Measurements from ENCODE around the gene ARSA. TPM values are rescaled to one million over a fixed set of nuclear protein-coding genes. Genes with fewer than 3 reads are reported as not detected.

ARSA gene
- total RNA-seq, 1 experiment from 2014 or later, result 16.6 TPM

- no peaks in the 10 kb centered on the region for H3K4me1 ChIP-seq (replicated peaks; ENCODE audit: insufficient read depth)
- H3K4me3 ChIP-seq, result no peak overlapping the region
- H3K27me3 ChIP-seq (ENCODE audit: insufficient read depth, low read depth), result no peaks in the 10 kb centered on the region
- H4K20me1 ChIP-seq (ENCODE audit: insufficient read depth), result no peaks in the 10 kb centered on the region
- no peak overlapping the region for H3K27ac ChIP-seq
- no peak overlapping the region for H3K4me2 ChIP-seq
- peak in 1 of 2 experiments; percentile 19 for DNase-seq
- ChIA-PET POLR2A (ENCODE audit: unreplicated experiment) (no interaction called here), CTCF (no interaction called here)
- intact Hi-C loops (cut with micrococcal nuclease; ENCODE audit: unreplicated experiment), result no loop called here
- no peaks in the 10 kb centered on the region for H3K9me2 ChIP-seq (ENCODE audit: insufficient read depth)
- no peaks in the 10 kb centered on the region for H3K36me3 ChIP-seq (ENCODE audit: low read depth)
- H3K79me2 ChIP-seq (ENCODE audit: low read depth), result no peaks in the 10 kb centered on the region
- no peaks in the 10 kb centered on the region for H3K9me3 ChIP-seq (ENCODE audit: insufficient read depth, low read depth)
- BruUV-seq (replicated peaks), result no TSS peak
- no peak for TF ChIP-seq EZH2 (IDR thresholded peaks at IDR 0.05; ENCODE audit: low read depth)
- TF ChIP-seq, protein P1, sequence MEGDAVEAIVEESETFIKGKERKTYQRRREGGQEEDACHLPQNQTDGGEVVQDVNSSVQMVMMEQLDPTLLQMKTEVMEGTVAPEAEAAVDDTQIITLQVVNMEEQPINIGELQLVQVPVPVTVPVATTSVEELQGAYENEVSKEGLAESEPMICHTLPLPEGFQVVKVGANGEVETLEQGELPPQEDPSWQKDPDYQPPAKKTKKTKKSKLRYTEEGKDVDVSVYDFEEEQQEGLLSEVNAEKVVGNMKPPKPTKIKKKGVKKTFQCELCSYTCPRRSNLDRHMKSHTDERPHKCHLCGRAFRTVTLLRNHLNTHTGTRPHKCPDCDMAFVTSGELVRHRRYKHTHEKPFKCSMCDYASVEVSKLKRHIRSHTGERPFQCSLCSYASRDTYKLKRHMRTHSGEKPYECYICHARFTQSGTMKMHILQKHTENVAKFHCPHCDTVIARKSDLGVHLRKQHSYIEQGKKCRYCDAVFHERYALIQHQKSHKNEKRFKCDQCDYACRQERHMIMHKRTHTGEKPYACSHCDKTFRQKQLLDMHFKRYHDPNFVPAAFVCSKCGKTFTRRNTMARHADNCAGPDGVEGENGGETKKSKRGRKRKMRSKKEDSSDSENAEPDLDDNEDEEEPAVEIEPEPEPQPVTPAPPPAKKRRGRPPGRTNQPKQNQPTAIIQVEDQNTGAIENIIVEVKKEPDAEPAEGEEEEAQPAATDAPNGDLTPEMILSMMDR (conservative IDR thresholded peaks at IDR 0.05), result no peak
- H3F3A ChIP-seq (ENCODE audit: insufficient read depth, low read depth), result 0 out of 2 replicates have a peak, but pooled peaks cover 5% of the 10 kb centered on the region
- no peak overlapping the region for H2AFZ ChIP-seq
Measured at GRCh38 chr22:50635591-50635990, 7.6 kb upstream of the ARSA start.

- POLR2A ChIA-PET (ENCODE audit: unreplicated experiment), result no interaction called here
- Histone ChIP-seq H3K36me3 (ENCODE audit: low read depth) (no peaks in the 10 kb centered on the region), H3K79me2 (ENCODE audit: low read depth) (peaks cover 3% of the 10 kb centered on the region; the same call in 1 of the 2 replicates), H3K4me2 (no peak overlapping the region), H3K27ac (no peak overlapping the region), H3K9me3 (ENCODE audit: insufficient read depth, low read depth) (no peaks in the 10 kb centered on the region), H3K9me2 (ENCODE audit: insufficient read depth) (no peaks in the 10 kb centered on the region), H2AFZ (no peak overlapping the region), H3K4me3 (no peak overlapping the region), H3K27me3 (ENCODE audit: insufficient read depth, low read depth) (no peaks in the 10 kb centered on the region), H4K20me1 (ENCODE audit: insufficient read depth) (no peaks in the 10 kb centered on the region), H3K4me1 (replicated peaks; ENCODE audit: insufficient read depth) (peaks cover 3% of the 10 kb centered on the region), H3F3A (ENCODE audit: insufficient read depth, low read depth) (peaks cover 14% of the 10 kb centered on the region; the same call in 1 of the 2 replicates)
- intact Hi-C loops (cut with micrococcal nuclease; ENCODE audit: unreplicated experiment), result no loop called here
- CTCF ChIA-PET, result no interaction called here
- peak in 1 of 2 experiments; percentile 32 for DNase-seq
- BruUV-seq (replicated peaks), result no TSS peak
- TF ChIP-seq, protein P1 (conservative IDR thresholded peaks at IDR 0.05), result no peak
- no peak for TF ChIP-seq EZH2 (IDR thresholded peaks at IDR 0.05; ENCODE audit: low read depth)
Measured at GRCh38 chr22:50633771-50634170, 5.8 kb upstream of the ARSA start.

DNA sequence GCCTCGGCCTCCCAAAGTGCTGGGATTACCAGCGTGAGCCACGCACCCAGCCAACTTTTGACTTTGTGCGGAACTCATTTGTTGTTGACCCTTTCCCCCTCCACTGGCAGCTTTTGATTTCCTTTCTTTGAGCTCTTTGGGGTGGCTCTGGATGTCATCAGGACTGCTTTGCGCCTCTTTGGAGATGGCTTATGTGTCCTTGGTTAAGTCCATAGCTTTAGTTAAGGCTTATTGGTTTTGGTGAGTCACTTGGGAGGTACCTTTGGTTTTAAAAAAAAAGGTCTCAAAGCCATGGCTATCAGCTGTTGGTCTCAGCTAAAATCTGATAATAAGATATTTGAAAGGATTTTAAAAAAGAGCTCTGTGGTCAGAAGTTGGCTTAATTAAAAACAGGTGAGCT, 5.1 kb upstream of the ARSA start:
- CTCF ChIA-PET, result no interaction called here
- Histone ChIP-seq H3K4me1 (replicated peaks; ENCODE audit: insufficient read depth) (peaks cover 6% of the 10 kb centered on the region), H3K4me2 (no peak overlapping the region), H3K27me3 (ENCODE audit: insufficient read depth, low read depth) (no peaks in the 10 kb centered on the region), H3K4me3 (no peak overlapping the region), H3F3A (ENCODE audit: insufficient read depth, low read depth) (peaks cover 14% of the 10 kb centered on the region; the same call in 1 of the 2 replicates), H3K9me2 (ENCODE audit: insufficient read depth) (no peaks in the 10 kb centered on the region), H2AFZ (no peak overlapping the region), H4K20me1 (ENCODE audit: insufficient read depth) (no peaks in the 10 kb centered on the region), H3K36me3 (ENCODE audit: low read depth) (no peaks in the 10 kb centered on the region), H3K9me3 (ENCODE audit: insufficient read depth, low read depth) (no peaks in the 10 kb centered on the region), H3K27ac (no peak overlapping the region), H3K79me2 (ENCODE audit: low read depth) (peaks cover 7% of the 10 kb centered on the region; the same call in 1 of the 2 replicates)
- DNase-seq, result peak in 1 of 2 experiments; percentile 41
- BruUV-seq (replicated peaks), result no TSS peak
- POLR2A ChIA-PET (ENCODE audit: unreplicated experiment), result no interaction called here
- intact Hi-C loops (cut with micrococcal nuclease; ENCODE audit: unreplicated experiment), result no loop called here
- TF ChIP-seq, protein P1 (conservative IDR thresholded peaks at IDR 0.05), result no peak
- TF ChIP-seq EZH2 (IDR thresholded peaks at IDR 0.05; ENCODE audit: low read depth), result no peak
